ENCODE results near the gene PSMB7.

Gene PSMB7

DNA sequence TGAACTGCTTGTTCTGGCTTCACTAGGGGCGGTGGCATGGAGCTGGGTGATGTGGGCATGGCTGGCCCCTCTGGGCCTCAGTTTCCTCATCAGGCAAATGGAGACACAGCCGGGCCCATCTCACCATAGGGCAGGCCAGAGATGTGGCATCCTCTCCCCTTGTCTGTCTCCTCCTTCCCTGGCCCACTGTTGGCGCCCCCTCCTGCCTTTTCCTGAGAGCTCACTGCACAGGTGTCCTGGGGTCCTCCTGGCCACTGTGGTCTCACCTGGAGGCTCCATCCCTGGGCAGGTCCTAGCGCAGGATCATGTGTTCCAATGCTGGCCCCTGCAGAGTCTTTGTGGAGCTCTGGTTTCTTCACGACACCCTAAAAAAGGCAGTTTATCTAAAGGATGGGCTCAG lies 104.0 kb downstream of the PSMB7 start:
- intact Hi-C loops (cut with DNase I; ENCODE audit: low total_unique reads): no loop called here
- H3K9me3 ChIP-seq: no peaks in the 10 kb centered on the region
- no peak for DNase-seq
- H3K27ac ChIP-seq: peak overlapping the region in 1 of 2 donors; percentile 9
- TF ChIP-seq, protein P1, sequence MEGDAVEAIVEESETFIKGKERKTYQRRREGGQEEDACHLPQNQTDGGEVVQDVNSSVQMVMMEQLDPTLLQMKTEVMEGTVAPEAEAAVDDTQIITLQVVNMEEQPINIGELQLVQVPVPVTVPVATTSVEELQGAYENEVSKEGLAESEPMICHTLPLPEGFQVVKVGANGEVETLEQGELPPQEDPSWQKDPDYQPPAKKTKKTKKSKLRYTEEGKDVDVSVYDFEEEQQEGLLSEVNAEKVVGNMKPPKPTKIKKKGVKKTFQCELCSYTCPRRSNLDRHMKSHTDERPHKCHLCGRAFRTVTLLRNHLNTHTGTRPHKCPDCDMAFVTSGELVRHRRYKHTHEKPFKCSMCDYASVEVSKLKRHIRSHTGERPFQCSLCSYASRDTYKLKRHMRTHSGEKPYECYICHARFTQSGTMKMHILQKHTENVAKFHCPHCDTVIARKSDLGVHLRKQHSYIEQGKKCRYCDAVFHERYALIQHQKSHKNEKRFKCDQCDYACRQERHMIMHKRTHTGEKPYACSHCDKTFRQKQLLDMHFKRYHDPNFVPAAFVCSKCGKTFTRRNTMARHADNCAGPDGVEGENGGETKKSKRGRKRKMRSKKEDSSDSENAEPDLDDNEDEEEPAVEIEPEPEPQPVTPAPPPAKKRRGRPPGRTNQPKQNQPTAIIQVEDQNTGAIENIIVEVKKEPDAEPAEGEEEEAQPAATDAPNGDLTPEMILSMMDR (IDR thresholded peaks at IDR 0.05): no peak
- H3K27me3 ChIP-seq: no peaks in the 10 kb centered on the region
- H3K36me3 ChIP-seq: peaks cover 20 to 73% (median 36%) of the 10 kb centered on the region in 3 donors
- no peak overlapping the region for H3K4me3 ChIP-seq
- peaks cover 0 to 19% (median 7%) of the 10 kb centered on the region in 4 donors for H3K4me1 ChIP-seq

DNA sequence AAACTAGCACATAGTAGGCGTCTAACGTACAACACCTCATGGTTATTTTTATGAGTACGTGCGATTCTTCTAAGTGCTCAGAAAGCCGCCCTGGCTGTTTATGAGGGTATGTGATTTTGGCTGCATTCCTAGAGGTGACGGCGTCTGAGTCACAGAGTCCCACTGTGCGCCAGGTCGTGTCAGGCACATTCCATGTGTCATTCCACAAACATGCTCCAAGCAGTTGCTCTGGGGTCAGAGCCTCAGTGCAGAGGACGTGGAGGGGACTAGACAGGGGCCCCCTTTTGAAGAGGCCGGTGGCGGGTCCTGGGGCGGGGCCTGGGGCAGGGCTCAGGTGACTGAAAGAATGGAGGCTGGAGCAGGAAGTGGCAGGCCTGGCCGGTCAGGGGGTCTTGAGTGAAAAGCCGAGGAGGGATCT lies 105.6 kb downstream of the PSMB7 start:
- no peaks in the 10 kb centered on the region for H3K9me3 ChIP-seq
- peaks cover 0 to 19% (median 7%) of the 10 kb centered on the region in 4 donors for H3K4me1 ChIP-seq
- H3K36me3 ChIP-seq: peaks cover 9 to 57% (median 20%) of the 10 kb centered on the region in 3 donors
- H3K4me3 ChIP-seq: no peak overlapping the region
- H3K27ac ChIP-seq: peak overlapping the region; percentile 56 to 75
- intact Hi-C loops (cut with DNase I; ENCODE audit: low total_unique reads): no loop called here
- DNase-seq: peak; percentile 62 to 92
- H3K27me3 ChIP-seq: no peaks in the 10 kb centered on the region
- TF ChIP-seq, protein P1 (IDR thresholded peaks at IDR 0.05): no peak

DNA sequence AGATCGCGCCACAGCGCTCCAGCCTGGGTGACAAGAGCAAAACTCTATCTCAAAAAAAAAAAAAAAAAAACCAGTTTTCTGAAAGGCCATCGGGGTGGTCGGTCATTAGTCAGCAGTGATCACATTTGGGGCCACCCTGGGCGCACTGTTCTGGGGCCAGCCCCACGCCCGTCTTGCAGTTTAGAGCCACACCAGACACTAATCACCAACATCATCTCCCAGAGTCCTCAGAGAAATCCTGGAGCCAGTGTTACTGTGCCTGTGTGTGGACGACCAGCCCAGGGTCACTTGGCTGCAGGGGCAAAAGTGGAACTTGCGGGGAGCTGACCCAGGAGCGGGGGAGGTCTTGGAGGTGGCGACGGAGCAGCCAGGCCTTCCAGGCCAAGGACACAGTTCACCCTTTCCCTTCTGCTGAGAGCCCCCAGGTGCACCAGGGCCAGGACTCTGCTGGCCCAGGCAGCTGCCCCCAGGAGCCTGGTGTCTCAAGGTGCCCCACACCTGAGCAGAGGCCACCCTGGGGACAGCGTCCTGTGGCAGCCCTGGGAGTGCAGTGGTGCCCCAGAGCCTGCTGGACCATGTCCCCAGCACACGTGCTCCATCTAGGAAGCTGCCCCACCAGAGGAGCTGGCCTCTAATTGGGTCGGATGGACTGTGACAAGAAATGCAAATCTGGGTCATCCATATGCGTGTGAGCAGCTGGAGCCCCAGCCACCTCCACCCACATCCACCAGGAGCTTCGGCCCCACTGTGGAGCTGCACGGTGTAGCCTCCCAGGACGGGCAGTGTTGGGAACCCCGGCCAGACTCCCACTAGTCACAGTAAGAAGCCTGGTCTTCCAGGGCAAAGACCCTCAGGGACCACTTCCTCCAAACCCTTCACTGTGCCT lies 106.4 kb downstream of the PSMB7 start:
- DNase-seq: no peak
- intact Hi-C loops (cut with DNase I; ENCODE audit: low total_unique reads): no loop called here
- Histone ChIP-seq H3K27me3 (no peaks in the 10 kb centered on the region), H3K4me1 (peaks cover 0 to 19% (median 7%) of the 10 kb centered on the region in 4 donors), H3K4me3 (no peak overlapping the region), H3K27ac (peak overlapping the region; percentile 56 to 75), H3K9me3 (no peaks in the 10 kb centered on the region), H3K36me3 (peaks cover 1 to 53% (median 18%) of the 10 kb centered on the region in 3 donors)
- TF ChIP-seq, protein P1 (IDR thresholded peaks at IDR 0.05): no peak

DNA sequence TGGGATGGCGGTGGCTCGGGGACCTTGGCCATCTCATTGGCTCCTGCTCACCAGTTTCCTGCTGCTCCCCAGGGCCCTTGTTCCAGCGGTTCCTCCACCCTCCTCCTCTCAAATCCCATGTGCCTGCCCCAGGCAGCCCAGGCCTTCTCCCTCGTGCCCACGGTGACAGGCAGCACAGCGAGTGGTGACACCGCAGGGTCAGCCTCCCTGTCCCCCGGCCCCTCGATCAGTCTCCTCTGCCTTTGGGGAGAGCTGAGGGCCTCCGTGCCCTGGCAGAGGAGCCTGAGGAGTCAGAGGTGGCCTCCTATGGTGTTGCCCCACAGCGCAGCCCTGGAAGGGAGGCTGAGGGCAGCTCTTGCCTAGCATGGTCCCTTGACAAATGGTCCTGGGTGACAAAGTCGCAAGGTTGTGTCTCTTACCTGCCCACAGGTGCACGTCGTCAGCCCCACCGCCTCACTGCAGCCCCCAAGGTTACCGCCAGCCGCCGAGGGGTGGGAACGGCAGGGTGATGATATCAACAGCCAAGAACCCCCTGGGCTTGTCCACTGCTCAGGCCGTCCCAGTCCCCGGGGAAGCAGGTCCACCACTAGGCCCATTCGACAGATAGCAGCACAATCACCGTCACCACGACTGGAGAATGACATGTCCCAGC lies 107.7 kb downstream of the PSMB7 start:
- Histone ChIP-seq H3K27ac (peak overlapping the region in 1 of 2 donors; percentile 7), H3K36me3 (peaks cover 0 to 53% (median 25%) of the 10 kb centered on the region in 3 donors), H3K4me1 (peaks cover 0 to 19% (median 7%) of the 10 kb centered on the region in 4 donors), H3K27me3 (no peaks in the 10 kb centered on the region), H3K9me3 (no peaks in the 10 kb centered on the region), H3K4me3 (no peak overlapping the region)
- intact Hi-C loops (cut with DNase I; ENCODE audit: low total_unique reads): no loop called here
- DNase-seq: no peak
- TF ChIP-seq, protein P1 (IDR thresholded peaks at IDR 0.05): no peak

DNA sequence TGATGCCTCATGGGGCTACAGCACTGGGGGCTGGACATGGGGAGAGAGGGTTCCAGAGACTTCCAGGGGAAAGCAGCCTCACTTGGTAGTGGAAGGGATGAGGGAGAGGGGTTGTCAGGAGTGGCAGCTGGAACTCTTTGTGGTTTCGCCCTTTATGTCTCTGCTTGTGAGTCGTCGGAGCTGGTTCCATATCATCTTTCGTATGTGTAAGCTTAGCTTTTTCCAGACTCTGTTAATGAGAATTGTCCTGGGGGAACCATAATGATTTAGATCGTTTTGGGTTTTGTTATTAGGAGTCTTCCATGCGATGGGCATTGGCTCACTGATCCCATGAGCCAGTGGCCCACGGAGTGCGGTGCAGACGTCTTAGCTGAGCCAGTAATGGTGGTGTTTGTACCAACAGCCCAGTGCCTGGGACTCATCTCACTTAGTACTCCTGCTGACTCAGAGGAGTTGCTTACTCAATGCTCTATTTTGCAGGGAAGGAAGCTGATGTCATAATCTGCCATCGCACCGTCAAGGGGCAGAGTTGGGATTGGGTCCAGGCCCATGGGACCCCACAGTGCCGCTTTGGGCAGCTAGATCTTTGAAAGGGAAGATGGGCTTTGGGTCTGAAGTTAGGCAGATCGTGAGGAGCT lies 109.0 kb downstream of the PSMB7 start:
- Histone ChIP-seq H3K36me3 (peaks cover 0 to 59% (median 36%) of the 10 kb centered on the region in 3 donors), H3K27me3 (no peaks in the 10 kb centered on the region), H3K4me3 (no peak overlapping the region), H3K4me1 (peaks cover 0 to 19% (median 7%) of the 10 kb centered on the region in 4 donors), H3K9me3 (no peaks in the 10 kb centered on the region), H3K27ac (no peak overlapping the region)
- intact Hi-C loops (cut with DNase I; ENCODE audit: low total_unique reads): no loop called here
- TF ChIP-seq, protein P1 (IDR thresholded peaks at IDR 0.05): no peak
- no peak for DNase-seq
